ENCODE data around the gene ADAMTS14.

Gene ADAMTS14

DNA sequence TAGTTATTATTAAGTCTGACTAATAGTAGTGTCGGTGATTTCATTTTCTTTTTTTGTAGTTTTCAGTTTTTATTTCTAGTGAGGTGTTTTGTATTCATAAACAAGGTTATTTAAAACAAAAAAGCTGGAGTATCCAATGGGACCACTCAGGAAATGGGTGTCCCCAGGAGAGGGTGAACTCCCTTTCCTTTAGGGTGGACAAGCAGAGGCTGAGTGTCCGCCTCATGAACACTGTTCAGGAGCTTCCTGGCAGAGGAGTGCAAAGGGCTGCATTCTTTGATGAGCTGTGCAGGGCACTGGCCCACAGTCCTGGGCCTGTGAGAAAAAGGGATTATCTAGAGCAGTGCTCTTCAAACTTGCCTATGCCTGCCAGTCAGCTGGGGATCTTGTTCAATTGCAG lies 56.0 kb downstream of the ADAMTS14 start:
- Histone ChIP-seq H3K36me3 (ENCODE audit: low read depth) (no peaks in the 10 kb centered on the region), H3K27ac (ENCODE audit: poor library complexity, severe bottlenecking) (no peak overlapping the region), H3K9me3 (ENCODE audit: severe bottlenecking) (no peaks in the 10 kb centered on the region), H3K4me3 (ENCODE audit: severe bottlenecking) (no peak overlapping the region), H3K27me3 (ENCODE audit: insufficient read depth, poor library complexity, severe bottlenecking) (no peaks in the 10 kb centered on the region), H3K4me1 (ENCODE audit: insufficient read depth, poor library complexity, severe bottlenecking) (no peaks in the 10 kb centered on the region)
- ATAC-seq (ENCODE audit: low read depth) (no peak), DNase-seq (ENCODE audit: low spot score) (no peak)
- TF ChIP-seq CTCF (IDR thresholded peaks at IDR 0.05; ENCODE audit: poor library complexity, severe bottlenecking) = no peak

DNA sequence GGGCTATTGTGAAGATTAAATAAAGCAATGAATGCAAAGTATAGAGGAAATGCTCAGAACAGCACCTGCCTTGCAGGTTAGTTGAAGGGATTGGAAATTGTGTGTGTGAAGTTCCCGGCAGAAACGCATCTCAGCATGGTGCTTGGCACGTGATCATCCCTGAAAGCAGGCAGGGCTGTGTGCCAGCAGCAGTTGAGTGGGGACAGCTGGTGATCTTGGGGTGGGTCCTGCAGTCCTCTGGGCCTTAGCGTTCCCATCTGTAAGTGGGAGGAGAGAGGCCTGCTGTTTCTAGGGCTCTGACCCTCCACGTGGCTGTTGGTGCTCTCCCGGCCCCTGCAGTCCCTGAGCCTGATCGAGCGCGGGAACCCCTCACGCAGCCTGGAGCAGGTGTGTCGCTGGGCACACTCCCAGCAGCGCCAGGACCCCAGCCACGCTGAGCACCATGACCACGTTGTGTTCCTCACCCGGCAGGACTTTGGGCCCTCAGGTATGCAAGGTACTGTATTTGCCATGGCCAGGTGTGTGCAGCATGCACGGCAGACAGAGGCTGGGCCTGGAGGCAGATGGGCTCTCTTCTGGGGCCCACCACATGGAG lies 57.6 kb downstream of the ADAMTS14 start:
- DNase-seq (ENCODE audit: low spot score) = no peak
- TF ChIP-seq CTCF (IDR thresholded peaks at IDR 0.05; ENCODE audit: poor library complexity, severe bottlenecking) = no peak

DNA sequence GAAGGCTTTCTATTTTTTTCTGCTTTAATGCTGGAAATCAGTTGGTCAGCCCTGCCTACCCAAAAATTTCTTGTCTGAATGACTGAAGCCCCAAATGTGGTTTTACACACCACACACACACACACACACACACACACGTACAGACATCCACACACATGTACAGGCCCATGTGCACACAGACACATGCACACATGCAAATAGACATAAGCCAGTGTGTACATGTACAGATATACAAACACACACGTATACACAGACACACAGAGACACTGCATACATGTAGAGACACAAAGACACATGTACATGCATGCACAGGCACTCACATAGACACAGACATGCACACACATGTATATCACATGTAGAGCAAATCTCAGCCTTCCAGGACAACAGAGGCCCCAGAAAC lies 58.6 kb downstream of the ADAMTS14 start:
- TF ChIP-seq CTCF (IDR thresholded peaks at IDR 0.05; ENCODE audit: poor library complexity, severe bottlenecking) = no peak
- DNase-seq (ENCODE audit: low spot score) (no peak), ATAC-seq (ENCODE audit: low read depth) (no peak)

More for the DNA sequence above, 57.6 kb downstream of the ADAMTS14 start:
- ATAC-seq (ENCODE audit: low read depth) = no peak
- Histone ChIP-seq H3K9me3 (ENCODE audit: severe bottlenecking) (no peaks in the 10 kb centered on the region), H3K4me1 (ENCODE audit: insufficient read depth, poor library complexity, severe bottlenecking) (no peaks in the 10 kb centered on the region), H3K27me3 (ENCODE audit: insufficient read depth, poor library complexity, severe bottlenecking) (no peaks in the 10 kb centered on the region), H3K4me3 (ENCODE audit: severe bottlenecking) (no peak overlapping the region), H3K36me3 (ENCODE audit: low read depth) (no peaks in the 10 kb centered on the region), H3K27ac (ENCODE audit: poor library complexity, severe bottlenecking) (no peak overlapping the region)

GRCh38 chr10:70732569-70732968 lies 60.3 kb downstream of the ADAMTS14 start:
- H3K4me1 ChIP-seq (ENCODE audit: insufficient read depth, poor library complexity, severe bottlenecking) = no peaks in the 10 kb centered on the region
- no peaks in the 10 kb centered on the region for H3K36me3 ChIP-seq (ENCODE audit: low read depth)
- H3K4me3 ChIP-seq (ENCODE audit: severe bottlenecking) = no peak overlapping the region
- no peak overlapping the region for H3K27ac ChIP-seq (ENCODE audit: poor library complexity, severe bottlenecking)
- no peak for TF ChIP-seq CTCF (IDR thresholded peaks at IDR 0.05; ENCODE audit: poor library complexity, severe bottlenecking)
- no peaks in the 10 kb centered on the region for H3K27me3 ChIP-seq (ENCODE audit: insufficient read depth, poor library complexity, severe bottlenecking)
- DNase-seq (ENCODE audit: low spot score) = no peak
- ATAC-seq (ENCODE audit: low read depth) = no peak
- H3K9me3 ChIP-seq (ENCODE audit: severe bottlenecking) = no peaks in the 10 kb centered on the region

More for the DNA sequence above, 58.6 kb downstream of the ADAMTS14 start:
- Histone ChIP-seq H3K4me3 (ENCODE audit: severe bottlenecking) (no peak overlapping the region), H3K4me1 (ENCODE audit: insufficient read depth, poor library complexity, severe bottlenecking) (no peaks in the 10 kb centered on the region), H3K9me3 (ENCODE audit: severe bottlenecking) (no peaks in the 10 kb centered on the region), H3K36me3 (ENCODE audit: low read depth) (no peaks in the 10 kb centered on the region), H3K27ac (ENCODE audit: poor library complexity, severe bottlenecking) (no peak overlapping the region), H3K27me3 (ENCODE audit: insufficient read depth, poor library complexity, severe bottlenecking) (no peaks in the 10 kb centered on the region)

- Histone ChIP-seq H3K27me3 (ENCODE audit: insufficient read depth, poor library complexity, severe bottlenecking) (no peaks in the 10 kb centered on the region), H3K9me3 (ENCODE audit: severe bottlenecking) (no peaks in the 10 kb centered on the region), H3K36me3 (ENCODE audit: low read depth) (no peaks in the 10 kb centered on the region), H3K4me3 (ENCODE audit: severe bottlenecking) (no peak overlapping the region), H3K27ac (ENCODE audit: poor library complexity, severe bottlenecking) (no peak overlapping the region), H3K4me1 (ENCODE audit: insufficient read depth, poor library complexity, severe bottlenecking) (no peaks in the 10 kb centered on the region)
- no peak for TF ChIP-seq CTCF (IDR thresholded peaks at IDR 0.05; ENCODE audit: poor library complexity, severe bottlenecking)
- DNase-seq (ENCODE audit: low spot score) (no peak), ATAC-seq (ENCODE audit: low read depth) (no peak)
These were observed 60.7 kb downstream of the ADAMTS14 start for GRCh38 chr10:70733051-70733450.

All from RWPE2 (cell line).